HG02763 (cell line): Measurements from ENCODE around the gene IFI35.

Experiments used
- ATAC-seq: cut with Tn5 transposase; IDR thresholded peaks from one replicate; pipeline ENCODE4 v1.9.1; 2021; ENCODE audit warnings: mild to moderate bottlenecking, moderate library complexity; ENCODE audit not compliant: unreplicated experiment

IFI35 gene

GRCh38 chr17:43020789-43021740 is 14.5 kb downstream of the IFI35 start:
- no peak for ATAC-seq

- no peak for ATAC-seq
Measured at GRCh38 chr17:43021741-43022512, 15.3 kb downstream of the IFI35 start, which contains the start of gene VAT1. TSS of gene VAT1 (minus strand) at chr17:43022385. CDS start at chr17:43022322, 63 bp downstream.

- no peak for ATAC-seq
Measured at GRCh38 chr17:43024407-43025289, 18.1 kb downstream of the IFI35 start, which contains the start of gene RND2. TSS of gene RND2 (plus strand) at chr17:43025231. CDS start at chr17:43025348, 117 bp downstream.

GRCh38 chr17:43025290-43025657 is 18.7 kb downstream of the IFI35 start:
- no peak for ATAC-seq

GRCh38 chr17:43025766-43026537 is 19.4 kb downstream of the IFI35 start:
- no peak for ATAC-seq

- no peak for ATAC-seq
Measured at GRCh38 chr17:43026595-43026994, 20.0 kb downstream of the IFI35 start.

GRCh38 chr17:43027091-43028032 is 20.8 kb downstream of the IFI35 start:
- ATAC-seq: no peak

GRCh38 chr17:43028221-43028861 is 21.8 kb downstream of the IFI35 start:
- ATAC-seq: no peak

GRCh38 chr17:43030137-43030767 is 23.7 kb downstream of the IFI35 start:
- ATAC-seq: no peak

- no peak for ATAC-seq
Measured at GRCh38 chr17:43031666-43032065, 25.1 kb downstream of the IFI35 start.

- no peak for ATAC-seq
Measured at GRCh38 chr17:43033948-43034881, 27.6 kb downstream of the IFI35 start.

- no peak for ATAC-seq
Measured at GRCh38 chr17:43034894-43035293, 28.3 kb downstream of the IFI35 start.

GRCh38 chr17:43039646-43040045 is 33.1 kb downstream of the IFI35 start:
- no peak for ATAC-seq

GRCh38 chr17:43040655-43041054 is 34.1 kb downstream of the IFI35 start:
- no peak for ATAC-seq

GRCh38 chr17:43042025-43042628 is 35.5 kb downstream of the IFI35 start:
- no peak for ATAC-seq

- no peak for ATAC-seq
Measured at GRCh38 chr17:43043307-43043706, 36.7 kb downstream of the IFI35 start.
